ENCODE data around the gene OR4D2.

Gene OR4D2

GRCh38 chr17:58187675-58188074, 20.9 kb downstream of the OR4D2 start:
- TF ChIP-seq GATA3 (IDR thresholded peaks at IDR 0.05; ENCODE audit: low read depth, low read length) (no peak), GATA2 (IDR thresholded peaks at IDR 0.05; ENCODE audit: low read depth, low read length) (no peak)

- no peak for TF ChIP-seq GATA3 (IDR thresholded peaks at IDR 0.05; ENCODE audit: low read depth, low read length)
- TF ChIP-seq GATA2 (IDR thresholded peaks at IDR 0.05; ENCODE audit: low read depth, low read length): no peak
Observed at GRCh38 chr17:58189436-58190146, 22.8 kb downstream of the OR4D2 start.

GRCh38 chr17:58191241-58191896, 24.6 kb downstream of the OR4D2 start:
- TF ChIP-seq GATA3 (IDR thresholded peaks at IDR 0.05; ENCODE audit: low read depth, low read length) (no peak), GATA2 (IDR thresholded peaks at IDR 0.05; ENCODE audit: low read depth, low read length) (no peak)

- TF ChIP-seq GATA2 (IDR thresholded peaks at IDR 0.05; ENCODE audit: low read depth, low read length) (no peak), GATA3 (IDR thresholded peaks at IDR 0.05; ENCODE audit: low read depth, low read length) (no peak)
Observed at GRCh38 chr17:58192612-58193011, 25.8 kb downstream of the OR4D2 start, which contains the start of gene EPX. TSS of gene EPX (plus strand) at chr17:58192726. CDS start at chr17:58192847, 121 bp downstream.

- TF ChIP-seq GATA2 (IDR thresholded peaks at IDR 0.05; ENCODE audit: low read depth, low read length): no peak
- TF ChIP-seq GATA3 (IDR thresholded peaks at IDR 0.05; ENCODE audit: low read depth, low read length): no peak
Observed at GRCh38 chr17:58193641-58194255, 27.0 kb downstream of the OR4D2 start.

- TF ChIP-seq GATA2 (IDR thresholded peaks at IDR 0.05; ENCODE audit: low read depth, low read length): no peak
- TF ChIP-seq GATA3 (IDR thresholded peaks at IDR 0.05; ENCODE audit: low read depth, low read length): no peak
Observed at GRCh38 chr17:58195518-58196123, 28.8 kb downstream of the OR4D2 start.

- TF ChIP-seq GATA3 (IDR thresholded peaks at IDR 0.05; ENCODE audit: low read depth, low read length) (no peak), GATA2 (IDR thresholded peaks at IDR 0.05; ENCODE audit: low read depth, low read length) (no peak)
Observed at GRCh38 chr17:58196610-58197009, 29.8 kb downstream of the OR4D2 start.

- TF ChIP-seq GATA3 (IDR thresholded peaks at IDR 0.05; ENCODE audit: low read depth, low read length) (no peak), GATA2 (IDR thresholded peaks at IDR 0.05; ENCODE audit: low read depth, low read length) (no peak)
Observed at GRCh38 chr17:58200024-58200633, 33.3 kb downstream of the OR4D2 start.

- TF ChIP-seq GATA2 (IDR thresholded peaks at IDR 0.05; ENCODE audit: low read depth, low read length) (no peak), GATA3 (IDR thresholded peaks at IDR 0.05; ENCODE audit: low read depth, low read length) (no peak)
Observed at GRCh38 chr17:58202859-58203258, 36.1 kb downstream of the OR4D2 start.

GRCh38 chr17:58204796-58205195, 38.0 kb downstream of the OR4D2 start:
- TF ChIP-seq GATA3 (IDR thresholded peaks at IDR 0.05; ENCODE audit: low read depth, low read length) (no peak), GATA2 (IDR thresholded peaks at IDR 0.05; ENCODE audit: low read depth, low read length) (no peak)

GRCh38 chr17:58205936-58206335, 39.2 kb downstream of the OR4D2 start:
- no peak for TF ChIP-seq GATA2 (IDR thresholded peaks at IDR 0.05; ENCODE audit: low read depth, low read length)
- no peak for TF ChIP-seq GATA3 (IDR thresholded peaks at IDR 0.05; ENCODE audit: low read depth, low read length)

GRCh38 chr17:58207451-58207850, 40.7 kb downstream of the OR4D2 start:
- TF ChIP-seq GATA2 (IDR thresholded peaks at IDR 0.05; ENCODE audit: low read depth, low read length) (no peak), GATA3 (IDR thresholded peaks at IDR 0.05; ENCODE audit: low read depth, low read length) (no peak)

GRCh38 chr17:58208344-58208743, 41.6 kb downstream of the OR4D2 start:
- TF ChIP-seq GATA2 (IDR thresholded peaks at IDR 0.05; ENCODE audit: low read depth, low read length) (no peak), GATA3 (IDR thresholded peaks at IDR 0.05; ENCODE audit: low read depth, low read length) (no peak)

GRCh38 chr17:58210922-58211321, 44.1 kb downstream of the OR4D2 start:
- TF ChIP-seq GATA2 (IDR thresholded peaks at IDR 0.05; ENCODE audit: low read depth, low read length) (no peak), GATA3 (IDR thresholded peaks at IDR 0.05; ENCODE audit: low read depth, low read length) (no peak)
